HepG2 (cell line): ENCODE measurements around the gene CEBPB. TPM values are rescaled to one million over a fixed set of nuclear protein-coding genes. Genes with fewer than 3 reads are reported as not detected.

Source experiments
- BCL6 ChIP-seq: IDR thresholded peaks from 2 replicates; pipeline ENCODE4 v1.6.1; 2016; ENCODE audit warnings: missing genetic modification reagents, missing compliant biosample characterization
- CERS6 ChIP-seq: sonication (generic); formaldehyde crosslinking; IDR thresholded peaks from 2 replicates; pipeline ENCODE4 v1.5.0; 2020; ENCODE audit warnings: missing genetic modification reagents
- ELF3 ChIP-seq: IDR thresholded peaks from 2 replicates; pipeline ENCODE4 v1.6.1; 2016; ENCODE audit warnings: missing genetic modification reagents, missing compliant biosample characterization
- FOSL2 ChIP-seq: sonication (generic); formaldehyde crosslinking; IDR thresholded peaks from 2 replicates; pipeline ENCODE4 v1.4.0; 2020; ENCODE audit warnings: missing genetic modification reagents
- FOXP1 ChIP-seq, 2 experiments: fragments of 450-650 bp in 1 of 2; IDR thresholded peaks; 2 replicates each; pipeline ENCODE4 v1.6.1; 2017 to 2018; ENCODE audit warnings: antibody characterized with exemption in 1 of 2
- GFI1 ChIP-seq: sonication (generic); formaldehyde crosslinking; IDR thresholded peaks from 2 replicates; pipeline ENCODE4 v1.5.0; 2020; ENCODE audit warnings: missing genetic modification reagents, mild to moderate bottlenecking, borderline replicate concordance
- HMGXB3 ChIP-seq: sonication (generic); formaldehyde crosslinking; IDR thresholded peaks from 2 replicates; pipeline ENCODE4 v1.4.0; 2020; ENCODE audit warnings: missing genetic modification reagents, borderline replicate concordance
- PBX2 ChIP-seq: IDR thresholded peaks from 2 replicates; pipeline ENCODE4 v1.6.1; 2016; ENCODE audit warnings: control low read depth
- PRDM4 ChIP-seq: sonication (generic); formaldehyde crosslinking; IDR thresholded peaks from 2 replicates; pipeline ENCODE4 v1.9.0; 2021; ENCODE audit warnings: missing genetic modification reagents, borderline replicate concordance
- SMARCE1 ChIP-seq: fragments of 450-650 bp; IDR thresholded peaks from 2 replicates; pipeline ENCODE4 v1.6.1; 2017; ENCODE audit warnings: borderline replicate concordance
- THAP11 ChIP-seq: IDR thresholded peaks from 2 replicates; pipeline ENCODE4 v1.6.1; 2016; ENCODE audit warnings: missing biosample characterization, missing genetic modification reagents
- ZBTB25 ChIP-seq: IDR thresholded peaks from 2 replicates; pipeline ENCODE4 v1.6.1; 2018; ENCODE audit warnings: missing genetic modification reagents
- ZFY ChIP-seq: sonication (generic); formaldehyde crosslinking; IDR thresholded peaks from 2 replicates; pipeline ENCODE4 v1.4.0; 2020; ENCODE audit warnings: missing genetic modification reagents
- ZNF225 ChIP-seq: sonication (generic); formaldehyde crosslinking; IDR thresholded peaks from 2 replicates; pipeline ENCODE4 v1.4.0; 2020; ENCODE audit warnings: mild to moderate bottlenecking, missing genetic modification reagents
- ZNF276 ChIP-seq: sonication (generic); formaldehyde crosslinking; IDR thresholded peaks from 2 replicates; pipeline ENCODE4 v1.4.0; 2020; ENCODE audit warnings: mild to moderate bottlenecking, low read depth, missing genetic modification reagents
- ZNF543 ChIP-seq: sonication (generic); formaldehyde crosslinking; IDR thresholded peaks from 2 replicates; pipeline ENCODE4 v1.4.0; 2020; ENCODE audit warnings: mild to moderate bottlenecking, missing genetic modification reagents
- ZZZ3 ChIP-seq: sonication (generic); formaldehyde crosslinking; IDR thresholded peaks from 2 replicates; pipeline ENCODE4 v1.4.0; 2020; ENCODE audit warnings: missing genetic modification reagents, mild to moderate bottlenecking, borderline replicate concordance
- polyA plus RNA-seq, 8 experiments: library from polyadenylated mRNA; depleted of rRNA in 3 of 8; stranded (reverse) in 7 of 8; unstranded in 1 of 8; fragments of >200 nt; fragmentation: Illumina TruSeq in 4 of 8; extraction: Trizol in 4 of 8; gene quantifications; 2 replicates each; pipeline versions ENCODE4 v1.2.1 to v1.2.3, GENCODE V29; 2011 to 2016; ENCODE audit warnings: low read depth in 4 of 8, missing spikeins in 1 of 8, mixed read lengths in 1 of 8; ENCODE audit not compliant: insufficient read depth in 1 of 8
- total RNA-seq, 5 experiments: library from RNA; depleted of rRNA; stranded (reverse); fragments of >200 nt; fragmentation: Illumina TruSeq; extraction: Trizol; gene quantifications; 2 replicates each; pipeline ENCODE4 v1.2.3, GENCODE V29; 2016; ENCODE audit warnings: low read depth in 1 of 5

The CEBPB gene
- total and polyA plus RNA-seq, 2 of the 13 experiments (the other 11 are each of a cell fraction or from before 2014, with no cell fraction given): 18.5 to 28.2 TPM

GRCh38 chr20:50163570-50164317, 26.9 kb upstream of the CEBPB start (continued):
- TF ChIP-seq CERS6 (CRISPR knock-in tag) (no peak), ZBTB25 (CRISPR knock-in tag) (no peak), HMGXB3 (CRISPR knock-in tag) (no peak), FOSL2 (peak; percentile 34), FOXP1 (IDR thresholded peaks at IDR 0.05) (no peak), FOXP1 (CRISPR knock-in tag; IDR thresholded peaks at IDR 0.05) (no peak), ZFY (no peak), GFI1 (CRISPR knock-in tag) (0 out of 2 replicates have a peak, but pooled peaks have one; percentile 30), ZNF276 (no peak), ZZZ3 (no peak), ELF3 (peak; percentile 56; the same call in 1 of the 2 replicates), PBX2 (CRISPR knock-in tag) (no peak), THAP11 (CRISPR knock-in tag) (no peak), BCL6 (CRISPR knock-in tag) (peak; percentile 71), SMARCE1 (no peak), ZNF225 (CRISPR knock-in tag) (no peak), PRDM4 (CRISPR knock-in tag) (no peak), ZNF543 (CRISPR knock-in tag) (no peak)
